ENCODE results near the gene CYRIA.

GRCh38 chr2:16674154-16674553 lies 8.5 kb upstream of the CYRIA start:
- TF ChIP-seq CTCF (IDR thresholded peaks at IDR 0.05; ENCODE audit: low read length) (no peak), EZH2 (IDR thresholded peaks at IDR 0.05; ENCODE audit: borderline replicate concordance, low read length) (no peak)
